ENCODE measurements around the gene CFAP100. TPM values are rescaled to one million over a fixed set of nuclear protein-coding genes. Genes with fewer than 3 reads are reported as not detected.

The CFAP100 gene
- total RNA-seq, 1 experiment from 2014 or later, result not detected

DNA sequence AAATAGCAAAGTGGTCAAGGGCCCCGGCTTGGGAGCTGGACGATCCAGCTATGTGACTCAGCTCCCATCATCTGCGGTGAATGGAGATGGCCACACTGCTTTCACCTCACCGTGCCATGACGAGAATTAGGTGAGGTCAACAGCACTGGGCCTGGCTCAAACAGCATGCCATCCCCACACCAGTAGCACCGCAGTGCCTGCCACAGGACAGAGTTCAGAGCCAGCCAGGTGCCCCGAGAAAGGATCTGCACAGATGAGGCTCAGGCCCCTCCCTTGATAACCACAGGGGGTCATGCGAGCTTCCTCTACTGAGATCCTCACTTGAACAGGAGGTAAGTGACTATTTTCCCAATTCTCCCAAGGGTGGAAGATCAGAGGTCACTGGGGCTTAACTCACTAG is 51.6 kb downstream of the CFAP100 start:
- Histone ChIP-seq H3K79me2 (ENCODE audit: insufficient read depth, low read length) (no peaks in the 10 kb centered on the region), H3K4me1 (ENCODE audit: control insufficient read depth in 1 of 2, insufficient read depth in 2 of 2, low read length in 2 of 2) (no peaks in the 10 kb centered on the region), H3K27me3 (ENCODE audit: insufficient read depth, low read length) (no peaks in the 10 kb centered on the region), H3K9ac (ENCODE audit: low read length) (no peak overlapping the region), H3K9me2 (ENCODE audit: insufficient read depth) (no peaks in the 10 kb centered on the region), H3K4me2 (ENCODE audit: low read length) (no peak overlapping the region), H2AFZ (ENCODE audit: low read depth, low read length, poor library complexity, severe bottlenecking) (no peak overlapping the region), H3K4me3 (replicated peaks in 1 of 2; ENCODE audit: low read depth in 1 of 2, low read length in 2 of 2) (no peak overlapping the region), H4K20me1 (ENCODE audit: insufficient read depth) (no peaks in the 10 kb centered on the region), H3K9me3 (ENCODE audit: control insufficient read depth in 1 of 2, insufficient read depth in 1 of 2, low read depth in 1 of 2, low read length in 2 of 2) (no peaks in the 10 kb centered on the region), H3K36me3 (ENCODE audit: control insufficient read depth in 1 of 2, insufficient read depth in 2 of 2, low read length in 2 of 2) (peaks cover 4 to 6% of the 10 kb centered on the region in 2 experiments; a peak in 2 of 4 replicates), H3K27ac (ENCODE audit: low read depth, low read length) (no peak overlapping the region)
- POLR2A ChIA-PET, result no interaction called here
- intact Hi-C loops (cut with micrococcal nuclease), result no loop called here
- no peak for DNase-seq (ENCODE audit: low read depth, low spot score)
- no peak for ATAC-seq
- RAD21 ChIA-PET (ENCODE audit: low non-redundant PET in 1 of 2, low total read pairs in 2 of 2, uncharacterized antibody in 2 of 2, unreplicated experiment in 2 of 2), result no interaction called here
- no TSS peak for BruUV-seq (replicated peaks)
- TF ChIP-seq EZH2 (IDR thresholded peaks at IDR 0.05), result no peak
- TF ChIP-seq ZFX (IDR thresholded peaks at IDR 0.05), result no peak
- no peak for TF ChIP-seq SIN3A (IDR thresholded peaks at IDR 0.05; ENCODE audit: low read depth)
- no peak for TF ChIP-seq JUND (IDR thresholded peaks at IDR 0.05)
- TF ChIP-seq SP1 (IDR thresholded peaks at IDR 0.05; ENCODE audit: low read depth), result no peak
- TF ChIP-seq ZNF274 (IDR thresholded peaks at IDR 0.05; ENCODE audit: low read depth, low read length), result no peak
- no peak for TF ChIP-seq YY1 (IDR thresholded peaks at IDR 0.05; ENCODE audit: extremely low read depth, insufficient replicate concordance, low read depth, low read length)
- CTCF ChIA-PET, result no interaction called here

DNA sequence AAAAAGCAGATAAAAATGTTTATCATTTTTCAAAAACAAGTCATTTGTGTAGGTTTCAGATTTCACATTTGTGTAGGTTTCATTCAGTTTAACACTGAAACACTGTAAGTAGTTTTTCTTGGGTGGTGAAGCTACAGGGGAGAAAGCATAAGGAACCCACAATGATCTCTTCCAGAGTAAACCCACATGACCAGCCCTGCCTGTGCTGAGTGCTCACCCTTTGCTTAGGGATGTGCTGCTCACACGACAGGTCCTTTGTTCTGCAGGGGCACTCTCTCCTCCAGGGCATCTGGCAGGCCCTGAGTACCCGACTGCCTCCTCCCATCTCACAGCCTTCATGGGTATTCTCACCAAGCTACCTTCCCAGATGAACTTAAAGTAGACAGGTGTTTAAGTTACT is 52.1 kb downstream of the CFAP100 start:
- TF ChIP-seq SP1 (IDR thresholded peaks at IDR 0.05; ENCODE audit: low read depth) (no peak), EZH2 (IDR thresholded peaks at IDR 0.05) (no peak), ZFX (IDR thresholded peaks at IDR 0.05) (no peak), RAD21 (IDR thresholded peaks at IDR 0.05; ENCODE audit: low read depth) (no peak), EZH2phosphoT487 (IDR thresholded peaks at IDR 0.05; ENCODE audit: borderline replicate concordance) (no peak), CEBPB (IDR thresholded peaks at IDR 0.05; ENCODE audit: low read depth) (no peak)
- ChIA-PET POLR2A (no interaction called here), CTCF (no interaction called here), RAD21 (ENCODE audit: low non-redundant PET in 1 of 2, low total read pairs in 2 of 2, uncharacterized antibody in 2 of 2, unreplicated experiment in 2 of 2) (no interaction called here)
- no peaks in the 10 kb centered on the region for H3K9me2 ChIP-seq (ENCODE audit: insufficient read depth)
- no peaks in the 10 kb centered on the region for H4K20me1 ChIP-seq (ENCODE audit: insufficient read depth)
- intact Hi-C loops (cut with micrococcal nuclease), result no loop called here
- H3K9me3 ChIP-seq (ENCODE audit: control insufficient read depth in 1 of 2, insufficient read depth in 1 of 2, low read depth in 1 of 2, low read length in 2 of 2), result no peaks in the 10 kb centered on the region
- no peak for DNase-seq (ENCODE audit: low read depth, low spot score)
- H2AFZ ChIP-seq (ENCODE audit: low read depth, low read length, poor library complexity, severe bottlenecking), result no peak overlapping the region
- H3K79me2 ChIP-seq (ENCODE audit: insufficient read depth, low read length), result no peaks in the 10 kb centered on the region
- H3K4me3 ChIP-seq (replicated peaks in 1 of 2; ENCODE audit: low read depth in 1 of 2, low read length in 2 of 2), result no peak overlapping the region
- no peak overlapping the region for H3K9ac ChIP-seq (ENCODE audit: low read length)
- no peak for ATAC-seq
- no peaks in the 10 kb centered on the region for H3K4me1 ChIP-seq (ENCODE audit: control insufficient read depth in 1 of 2, insufficient read depth in 2 of 2, low read length in 2 of 2)
- peaks cover 4 to 10% of the 10 kb centered on the region in 2 experiments; a peak in 2 of 4 replicates for H3K36me3 ChIP-seq (ENCODE audit: control insufficient read depth in 1 of 2, insufficient read depth in 2 of 2, low read length in 2 of 2)
- BruUV-seq (replicated peaks), result no TSS peak
- H3K4me2 ChIP-seq (ENCODE audit: low read length), result no peak overlapping the region
- H3K27me3 ChIP-seq (ENCODE audit: insufficient read depth, low read length), result no peaks in the 10 kb centered on the region
- no peak overlapping the region for H3K27ac ChIP-seq (ENCODE audit: low read depth, low read length)
